H1 (cell line): ENCODE measurements around the gene NAT10. TPM values are rescaled to one million over a fixed set of nuclear protein-coding genes. Genes with fewer than 3 reads are reported as not detected.

Source experiments
- CTCF ChIA-PET: fragments of 300-600 bp; sonication (Branson Sonifier 250); formaldehyde crosslinking; loops from one replicate; lab custom pipeline; 2021; ENCODE audit not compliant: partially characterized antibody; lab: Charles Lee
- POLR2A ChIA-PET: fragments of 300-600 bp; sonication (Branson Sonifier 250); formaldehyde crosslinking; loops from one replicate; lab custom pipeline; 2021; ENCODE audit warnings: inconsistent platforms; ENCODE audit not compliant: partially characterized antibody; lab: Charles Lee
- DNase-seq, 2 experiments: peaks; one replicate each; pipeline versions ENCODE4 v3.0.0 to v3.0.0-alpha.2; 2010 to 2022; ENCODE audit warnings: low spot score in 2 of 2, low read depth in 1 of 2, mixed read lengths in 1 of 2
- FAIRE-seq: peaks from 2 replicates; lab custom pipeline; 2011; peaks lifted over from hg19 to GRCh38; lab: Jason Lieb, UNC
- H2AFZ ChIP-seq: 2 replicates; pipeline ENCODE4 v1.8.1; 2012; ENCODE audit warnings: low read length, inconsistent platforms
- H2AK5ac ChIP-seq: 2 replicates; pipeline ENCODE4 v1.6.1; 2013; ENCODE audit warnings: low read depth, low read length
- H2BK120ac ChIP-seq: replicated peaks from 2 replicates; pipeline ENCODE3; 2013; ENCODE audit warnings: low read depth, low read length, inconsistent platforms
- H2BK12ac ChIP-seq: 2 replicates; pipeline ENCODE4 v1.6.1; 2013; ENCODE audit warnings: low read depth, low read length
- H2BK15ac ChIP-seq: 2 replicates; pipeline ENCODE4 v1.6.1; 2013; ENCODE audit warnings: low read length
- H2BK20ac ChIP-seq: 2 replicates; pipeline ENCODE4 v1.6.1; 2013; ENCODE audit warnings: low read length
- H2BK5ac ChIP-seq: 2 replicates; pipeline ENCODE4 v1.6.1; 2013; ENCODE audit warnings: low read depth, low read length
- H3K14ac ChIP-seq: 2 replicates; pipeline ENCODE4 v1.6.1; 2013; ENCODE audit warnings: inconsistent platforms; ENCODE audit not compliant: insufficient read length
- H3K18ac ChIP-seq: 2 replicates; pipeline ENCODE4 v1.6.1; 2013; ENCODE audit warnings: low read length; ENCODE audit errors: extremely low read depth
- H3K23ac ChIP-seq: 2 replicates; pipeline ENCODE4 v1.6.1; 2013; ENCODE audit warnings: inconsistent platforms; ENCODE audit not compliant: insufficient read length
- H3K23me2 ChIP-seq: 2 replicates; pipeline ENCODE4 v1.6.1; 2013; ENCODE audit warnings: low read depth, low read length
- H3K27ac ChIP-seq: 2 replicates; pipeline ENCODE4 v1.6.1; 2011; ENCODE audit warnings: low read depth, low read length, inconsistent platforms
- H3K27me3 ChIP-seq, 4 experiments: replicated peaks in 1 of 4; 1 replicate in 1 of 4; 2 replicates in 3 of 4; pipeline versions ENCODE4 v1.6.1 to v1.8.1; 2011 to 2013; ENCODE audit warnings: low read length in 3 of 4, mild to moderate bottlenecking in 3 of 4, inconsistent platforms in 2 of 4, mixed read lengths in 2 of 4, moderate library complexity in 1 of 4; ENCODE audit not compliant: control insufficient read depth in 3 of 4, insufficient read depth in 3 of 4; ENCODE audit errors: extremely low read depth in 1 of 4
- H3K36me3 ChIP-seq, 4 experiments: 2 replicates each; pipeline versions ENCODE4 v1.6.1 to v1.8.1; 2011 to 2013; ENCODE audit warnings: mild to moderate bottlenecking in 4 of 4, low read length in 3 of 4, moderate library complexity in 2 of 4, control low read depth in 1 of 4, inconsistent platforms in 1 of 4; ENCODE audit not compliant: insufficient read depth in 4 of 4, control insufficient read depth in 2 of 4
- H3K4ac ChIP-seq: replicated peaks from 2 replicates; pipeline ENCODE3; 2013; ENCODE audit warnings: low read length, low read depth, mixed read lengths, inconsistent platforms; ENCODE audit not compliant: insufficient read length
- H3K4me1 ChIP-seq, 4 experiments: replicated peaks in 1 of 4; 1 replicate in 1 of 4; 2 replicates in 3 of 4; pipeline versions ENCODE4 v1.6.1 to v1.8.1; 2011 to 2013; ENCODE audit warnings: low read length in 3 of 4, inconsistent platforms in 2 of 4, mixed read lengths in 1 of 4; ENCODE audit not compliant: insufficient read depth in 4 of 4, control insufficient read depth in 3 of 4
- H3K4me2 ChIP-seq, 2 experiments: 2 replicates each; pipeline versions ENCODE4 v1.6.1 to v1.8.1; 2011 to 2013; ENCODE audit warnings: low read depth in 2 of 2, low read length in 2 of 2, control low read depth in 1 of 2, inconsistent platforms in 1 of 2, mild to moderate bottlenecking in 1 of 2; ENCODE audit not compliant: insufficient read depth in 1 of 2
- H3K4me3 ChIP-seq, 4 experiments: fragments of 200-600, 300-600 bp in 1 of 4; sonication (generic), shearing (Covaris generic), sonication (Bioruptor Twin) in 1 of 4; 2 replicates each; pipeline versions ENCODE4 v1.5.1 to v1.8.1; 2011 to 2016; ENCODE audit warnings: low read length in 4 of 4, low read depth in 3 of 4, control low read depth in 2 of 4, inconsistent platforms in 2 of 4, mild to moderate bottlenecking in 2 of 4, mixed read lengths in 1 of 4, moderate library complexity in 1 of 4; ENCODE audit not compliant: insufficient read depth in 2 of 4; ENCODE audit errors: extremely low read depth in 1 of 4
- H3K56ac ChIP-seq: replicated peaks from 2 replicates; pipeline ENCODE3; 2013; ENCODE audit warnings: low read depth, mild to moderate bottlenecking, mixed read lengths, low read length, inconsistent platforms; ENCODE audit not compliant: insufficient read length
- H3K79me1 ChIP-seq: 2 replicates; pipeline ENCODE4 v1.6.1; 2013; ENCODE audit warnings: low read depth, low read length, control low read depth
- H3K79me2 ChIP-seq, 2 experiments: 2 replicates each; pipeline versions ENCODE4 v1.6.1 to v1.8.1; 2012 to 2013; ENCODE audit warnings: low read length in 2 of 2, mild to moderate bottlenecking in 2 of 2, inconsistent platforms in 1 of 2; ENCODE audit not compliant: insufficient read depth in 2 of 2, control insufficient read depth in 1 of 2
- H3K9ac ChIP-seq, 4 experiments: replicated peaks in 1 of 4; 1 replicate in 1 of 4; 2 replicates in 3 of 4; pipeline versions ENCODE4 v1.6.1 to v1.8.1; 2011 to 2013; ENCODE audit warnings: low read depth in 3 of 4, low read length in 3 of 4, control low read depth in 2 of 4, mild to moderate bottlenecking in 2 of 4, moderate library complexity in 2 of 4, inconsistent platforms in 1 of 4; ENCODE audit errors: extremely low read depth in 1 of 4
- H3K9me3 ChIP-seq, 2 experiments: 2 replicates each; pipeline versions ENCODE4 v1.6.1 to v1.8.1; 2012 to 2013; ENCODE audit warnings: mild to moderate bottlenecking in 2 of 2, moderate library complexity in 2 of 2, control low read depth in 1 of 2, inconsistent platforms in 1 of 2, low read depth in 1 of 2, low read length in 1 of 2, mixed read lengths in 1 of 2; ENCODE audit not compliant: insufficient read depth in 2 of 2
- H4K20me1 ChIP-seq, 2 experiments: replicated peaks in 1 of 2; 2 replicates each; pipeline versions ENCODE3 to v1.8.1; 2011 to 2013; ENCODE audit warnings: inconsistent platforms in 2 of 2, low read length in 2 of 2, mild to moderate bottlenecking in 1 of 2; ENCODE audit not compliant: insufficient read depth in 2 of 2, control insufficient read depth in 1 of 2
- H4K5ac ChIP-seq: 2 replicates; pipeline ENCODE4 v1.6.1; 2013; ENCODE audit warnings: low read length, low read depth, mixed read lengths, inconsistent platforms; ENCODE audit not compliant: insufficient read length
- H4K8ac ChIP-seq: 2 replicates; pipeline ENCODE4 v1.8.0; 2013; ENCODE audit warnings: mild to moderate bottlenecking, moderate library complexity, low read length, inconsistent platforms; ENCODE audit not compliant: insufficient read depth; ENCODE audit errors: extremely low read depth
- H4K91ac ChIP-seq: replicated peaks from 2 replicates; pipeline ENCODE3; 2013; ENCODE audit warnings: low read length, mixed read lengths, inconsistent platforms; ENCODE audit not compliant: insufficient read length
- BCL11A ChIP-seq, 2 experiments: IDR thresholded peaks; one replicate each; pipeline ENCODE4 v1.6.1; 2011; ENCODE audit warnings: low read depth in 2 of 2, low read length in 2 of 2, mild to moderate bottlenecking in 2 of 2
- EGR1 ChIP-seq: IDR thresholded peaks from 2 replicates; pipeline ENCODE4 v1.6.1; 2011; ENCODE audit warnings: low read depth, low read length, borderline replicate concordance
- EZH2 ChIP-seq: fragments of 200-600 bp; sonication (generic); IDR thresholded peaks from 2 replicates; pipeline ENCODE4 v1.7.1; 2012; ENCODE audit warnings: low read depth, mild to moderate bottlenecking, moderate library complexity, low read length, inconsistent platforms; ENCODE audit not compliant: severe bottlenecking
- FOSL1 ChIP-seq: IDR thresholded peaks from 2 replicates; pipeline ENCODE4 v1.6.1; 2011; ENCODE audit warnings: mild to moderate bottlenecking, low read depth, low read length, moderate library complexity; ENCODE audit not compliant: insufficient read depth
- GTF2F1 ChIP-seq: IDR thresholded peaks from 2 replicates; pipeline ENCODE4 v1.6.1; 2012; ENCODE audit warnings: low read depth, low read length, improper control_type of control experiment, borderline replicate concordance
- KDM5A ChIP-seq: fragments of 200-600 bp; IDR thresholded peaks from 2 replicates; pipeline ENCODE4 v1.7.1; 2012; ENCODE audit warnings: mild to moderate bottlenecking, low read length, inconsistent platforms, mixed read lengths
- RAD21 ChIP-seq, 2 experiments: IDR thresholded peaks in 1 of 2; conservative IDR thresholded peaks in 1 of 2; 2 replicates each; pipeline ENCODE4 v1.6.1; 2011; ENCODE audit warnings: low read depth in 2 of 2, low read length in 2 of 2, improper control_type of control experiment in 1 of 2, inconsistent platforms in 1 of 2, mild to moderate bottlenecking in 1 of 2, moderate library complexity in 1 of 2
- RBBP5 ChIP-seq: IDR thresholded peaks from 2 replicates; pipeline ENCODE4 v1.7.1; 2012; ENCODE audit warnings: low read depth, mild to moderate bottlenecking, inconsistent platforms, low read length, moderate library complexity, borderline replicate concordance
- SAP30 ChIP-seq: fragments of 300-600 bp; sonication (generic); IDR thresholded peaks from 2 replicates; pipeline ENCODE4 v1.7.1; 2012; ENCODE audit warnings: low read length, moderate library complexity, mild to moderate bottlenecking, inconsistent platforms; ENCODE audit not compliant: insufficient read depth, insufficient replicate concordance
- SIRT6 ChIP-seq: IDR thresholded peaks from one replicate; pipeline ENCODE4 v1.7.1; 2012; ENCODE audit warnings: low read length, inconsistent platforms
- YY1 ChIP-seq: IDR thresholded peaks from 2 replicates; pipeline ENCODE4 v1.6.1; 2011; ENCODE audit warnings: low read depth, mild to moderate bottlenecking, low read length
- ZNF274 ChIP-seq: IDR thresholded peaks from 2 replicates; pipeline ENCODE4 v1.7.0; 2012; ENCODE audit warnings: low read length, borderline replicate concordance; ENCODE audit errors: extremely low read depth
- WGBS, 2 experiments: shearing (Covaris generic) in 1 of 2; methylation state at CpG; one replicate each; pipeline versions ENCODE4 v1.1.6 to v1.1.7; 2013 to 2015; ENCODE audit warnings: low lambda C conversion rate in 2 of 2, mixed read lengths in 2 of 2, inconsistent platforms in 1 of 2, low coverage in 1 of 2, missing lambda C conversion rate in 1 of 2; ENCODE audit not compliant: insufficient replicate concordance in 2 of 2, insufficient coverage in 1 of 2, insufficient read length in 1 of 2; ENCODE audit errors: extremely low coverage in 1 of 2, missing lambda C conversion rate in 1 of 2; 5-methylcytosine and 5-hydroxymethylcytosine counted together
- polyA plus RNA-seq, 7 experiments: library from polyadenylated mRNA; depleted of rRNA in 3 of 7; stranded (reverse) in 5 of 7; unstranded in 2 of 7; fragments of >200 nt in 5 of 7; fragments of 200-250 nt in 2 of 7; gene quantifications; 1 replicate in 5 of 7; 2 replicates in 1 of 7; 4 replicates in 1 of 7; pipeline versions ENCODE4 v1.2.1 to v1.2.3, GENCODE V29; 2011 to 2013; ENCODE audit warnings: missing spikeins in 2 of 7, mixed read lengths in 2 of 7
- total RNA-seq: library from RNA; stranded (reverse); fragmentation: NEBNext Ultra II Directional; extraction: Animal tissue kit (Norgen Biotek cat#: 25700); gene quantifications from 2 replicates; pipeline ENCODE4 v1.2.1, GENCODE V29; 2021
- TF ChIP-seq, protein P1 (sequence below): IDR thresholded peaks from 2 replicates; pipeline ENCODE4 v1.6.1; 2011; ENCODE audit warnings: low read length, improper control_type of control experiment

The NAT10 gene
- total and polyA plus RNA-seq, 2 of the 8 experiments (the other 6 are each of a cell fraction or from before 2014, with no cell fraction given), result 66.3 to 89.6 TPM

DNA sequence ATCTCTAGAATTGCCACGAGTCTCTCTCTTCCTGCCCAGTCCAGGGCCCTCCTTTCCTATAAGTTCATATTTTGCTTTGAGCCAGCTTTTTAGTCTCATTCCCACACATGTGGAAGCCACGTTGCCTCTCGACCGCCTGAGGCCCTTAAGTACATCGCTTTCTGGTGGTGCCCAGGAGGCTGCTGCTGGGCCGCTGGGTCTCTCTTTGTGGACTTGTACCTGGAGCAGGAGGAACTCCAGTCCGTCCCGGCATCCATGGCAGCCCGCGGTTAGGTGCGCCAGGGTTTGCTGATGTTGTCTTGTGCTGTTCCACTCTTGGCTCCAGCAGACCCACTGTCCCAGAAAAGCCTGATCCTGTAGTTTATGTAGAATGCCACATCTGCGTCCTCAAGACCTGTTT, 41.0 kb downstream of the NAT10 start:
- ChIA-PET POLR2A (interaction anchor here (1.2 kb wide), 1 partner anchor 37 kb away, joined by 4 read pairs; no protein-coding TSS in a partner anchor), CTCF (interaction anchor here (0.6 to 0.9 kb wide), 3 partner anchors 9 to 212 kb away, joined by 3 read pairs; partner anchors contain the start of gene ABTB2)
- Histone ChIP-seq H3K27me3 (no peaks in the 10 kb centered on the region), H2AK5ac (no peak overlapping the region), H2AFZ (no peak overlapping the region), H3K4me3 (no peak overlapping the region), H3K23me2 (no peaks in the 10 kb centered on the region), H2BK15ac (no peak overlapping the region), H3K56ac (no peak overlapping the region), H2BK20ac (no peak overlapping the region), H2BK12ac (no peak overlapping the region), H3K79me2 (no peaks in the 10 kb centered on the region), H3K4me1 (no peaks in the 10 kb centered on the region), H4K8ac (no peak overlapping the region), H3K36me3 (peaks cover 34 to 74% (median 51%) of the 10 kb centered on the region in 4 experiments), H3K4me2 (no peak overlapping the region), H3K9me3 (no peaks in the 10 kb centered on the region), H3K18ac (no peak overlapping the region), H3K27ac (no peak overlapping the region), H4K91ac (no peak overlapping the region), H2BK120ac (no peak overlapping the region), H3K23ac (no peak overlapping the region), H3K79me1 (no peaks in the 10 kb centered on the region), H4K5ac (no peak overlapping the region), H3K4ac (no peak overlapping the region), H2BK5ac (no peak overlapping the region), H3K14ac (no peak overlapping the region), H4K20me1 (peaks cover 2 to 12% of the 10 kb centered on the region in 2 experiments), H3K9ac (no peak overlapping the region)
- 91% methylated on average over 12 of the region's 12 CpGs; no CpG with 5 or more reads in 1 of the 2 experiments for WGBS, 2 experiments
- DNase-seq, result no peak
- TF ChIP-seq YY1, result no peak
- no peak for TF ChIP-seq GTF2F1
- no peak for TF ChIP-seq EZH2
- no peak for TF ChIP-seq RAD21 (IDR thresholded peaks at IDR 0.05 in 1 of 2, conservative IDR thresholded peaks at IDR 0.05 in 1 of 2; ENCODE audit: low read depth in 2 of 2, low read length in 2 of 2)
- no peak for TF ChIP-seq SIRT6
- TF ChIP-seq EGR1, result no peak
- TF ChIP-seq BCL11A (IDR thresholded peaks at IDR 0.05; ENCODE audit: low read depth in 2 of 2, low read length in 2 of 2), result no peak
- TF ChIP-seq, protein P1, sequence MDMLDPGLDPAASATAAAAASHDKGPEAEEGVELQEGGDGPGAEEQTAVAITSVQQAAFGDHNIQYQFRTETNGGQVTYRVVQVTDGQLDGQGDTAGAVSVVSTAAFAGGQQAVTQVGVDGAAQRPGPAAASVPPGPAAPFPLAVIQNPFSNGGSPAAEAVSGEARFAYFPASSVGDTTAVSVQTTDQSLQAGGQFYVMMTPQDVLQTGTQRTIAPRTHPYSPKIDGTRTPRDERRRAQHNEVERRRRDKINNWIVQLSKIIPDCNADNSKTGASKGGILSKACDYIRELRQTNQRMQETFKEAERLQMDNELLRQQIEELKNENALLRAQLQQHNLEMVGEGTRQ, result no peak
- no peak for TF ChIP-seq SAP30
- TF ChIP-seq RBBP5, result no peak
- no peak for TF ChIP-seq KDM5A
- no peak for TF ChIP-seq ZNF274
- TF ChIP-seq FOSL1, result no peak
- no peak for FAIRE-seq
